SU-DHL-6 (cell line): Measurements from ENCODE around the gene TMOD1.

Source experiments
- H2AFZ ChIP-seq: fragments of 200-600 bp; sonication (generic); 2 replicates; pipeline ENCODE4 v1.6.1; 2014; ENCODE audit warnings: low read depth, mild to moderate bottlenecking, moderate library complexity, mixed read lengths, antibody characterized with exemption, low read length; ENCODE audit not compliant: severe bottlenecking
- H3F3A ChIP-seq: fragments of 200-600 bp; shearing (Covaris generic); 2 replicates; pipeline ENCODE4 v1.6.0; 2016; ENCODE audit warnings: antibody characterized with exemption, mild to moderate bottlenecking; ENCODE audit not compliant: insufficient read depth
- H3K27ac ChIP-seq: fragments of 200-600 bp; sonication (generic); 2 replicates; pipeline ENCODE4 v1.5.1; 2016; ENCODE audit warnings: low read depth, mild to moderate bottlenecking, low read length, moderate library complexity, mixed read lengths
- H3K27me3 ChIP-seq: fragments of 200-600 bp; sonication (generic), shearing (Covaris generic); 2 replicates; pipeline ENCODE4 v1.6.0; 2014; ENCODE audit warnings: mild to moderate bottlenecking, low read length
- H3K36me3 ChIP-seq: fragments of 200-600 bp; sonication (generic); 2 replicates; pipeline ENCODE4 v1.6.1; 2014; ENCODE audit warnings: mild to moderate bottlenecking, low read length, mixed read lengths
- H3K4me2 ChIP-seq: fragments of 300-600, 200-600 bp; shearing (Covaris generic), sonication (generic); 2 replicates; pipeline ENCODE4 v1.6.0; 2014; ENCODE audit warnings: low read length, low read depth, mild to moderate bottlenecking; ENCODE audit not compliant: poor library complexity, severe bottlenecking
- H3K4me3 ChIP-seq: fragments of 200-600 bp; sonication (generic); 2 replicates; pipeline ENCODE4 v1.5.1; 2014; ENCODE audit warnings: antibody characterized with exemption, low read length, mild to moderate bottlenecking, mixed read lengths; ENCODE audit not compliant: insufficient read depth, poor library complexity, severe bottlenecking
- H3K79me2 ChIP-seq: fragments of 200-600 bp; sonication (generic); 2 replicates; pipeline ENCODE4 v1.6.1; 2014; ENCODE audit warnings: mild to moderate bottlenecking, low read length, moderate library complexity; ENCODE audit not compliant: insufficient read depth
- H3K9ac ChIP-seq: fragments of 200-600 bp; sonication (generic); 2 replicates; pipeline ENCODE4 v1.7.0; 2014; ENCODE audit warnings: mild to moderate bottlenecking, low read length
- H3K9me2 ChIP-seq: fragments of 200-600 bp; sonication (generic); replicated peaks from 2 replicates; pipeline ENCODE4 v1.6.1; 2014; ENCODE audit warnings: low read length; ENCODE audit not compliant: insufficient read depth
- H3K9me3 ChIP-seq: fragments of 200-600 bp; sonication (generic); 2 replicates; pipeline ENCODE4 v1.6.1; 2014; ENCODE audit warnings: low read length, mixed read lengths; ENCODE audit not compliant: insufficient read depth
- H4K20me1 ChIP-seq: fragments of 200-600 bp; sonication (generic); 2 replicates; pipeline ENCODE4 v1.6.1; 2014; ENCODE audit warnings: low read depth, mild to moderate bottlenecking, antibody characterized with exemption, low read length, moderate library complexity, mixed read lengths
- EZH2phosphoT487 ChIP-seq: fragments of 200-600 bp; sonication (generic), shearing (Covaris generic); conservative IDR thresholded peaks from 2 replicates; pipeline ENCODE4 v1.6.1; 2018; ENCODE audit warnings: mild to moderate bottlenecking, antibody characterized with exemption, low read length, moderate library complexity, mixed read lengths
- TF ChIP-seq, protein P1 (sequence below): fragments of 200-600 bp; sonication (generic); IDR thresholded peaks from one replicate; pipeline ENCODE4 v1.5.1; 2017; ENCODE audit warnings: antibody characterized with exemption, mild to moderate bottlenecking, low read length, moderate library complexity; ENCODE audit not compliant: insufficient read depth, poor library complexity, severe bottlenecking

The TMOD1 gene

DNA sequence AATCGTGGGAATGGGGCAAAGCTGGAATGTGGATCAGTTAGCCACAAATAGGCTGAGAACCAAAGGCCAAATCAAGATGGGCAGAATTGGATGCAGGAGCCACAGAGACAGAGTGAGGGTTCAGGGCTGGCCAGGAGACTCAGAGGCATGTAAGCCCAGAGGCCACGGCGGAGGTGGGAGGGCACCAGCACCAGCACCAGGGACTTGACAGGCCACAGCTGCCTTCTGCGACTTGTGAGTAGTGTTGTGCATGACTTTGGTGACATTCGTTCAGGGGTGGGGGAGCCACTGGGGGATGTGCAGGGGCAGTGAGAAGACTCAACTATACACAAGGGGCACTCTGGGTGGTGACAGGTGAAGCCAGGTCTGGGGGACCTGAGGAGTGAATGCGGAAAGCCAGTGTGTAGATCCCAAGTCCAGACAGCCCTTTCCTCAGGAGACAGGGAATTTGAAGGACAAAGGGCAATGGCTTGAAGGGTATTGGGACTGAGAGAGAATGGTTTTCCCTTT lies 53.2 kb downstream of the TMOD1 start:
- Histone ChIP-seq H3F3A (no peaks in the 10 kb centered on the region), H3K9me3 (no peaks in the 10 kb centered on the region), H3K9ac (no peak overlapping the region), H3K4me3 (no peak overlapping the region), H3K79me2 (no peaks in the 10 kb centered on the region), H3K27me3 (no peaks in the 10 kb centered on the region), H3K4me2 (no peak overlapping the region), H3K9me2 (no peaks in the 10 kb centered on the region), H3K36me3 (no peaks in the 10 kb centered on the region), H3K27ac (no peak overlapping the region), H4K20me1 (no peaks in the 10 kb centered on the region), H2AFZ (no peak overlapping the region)
- TF ChIP-seq, protein P1, sequence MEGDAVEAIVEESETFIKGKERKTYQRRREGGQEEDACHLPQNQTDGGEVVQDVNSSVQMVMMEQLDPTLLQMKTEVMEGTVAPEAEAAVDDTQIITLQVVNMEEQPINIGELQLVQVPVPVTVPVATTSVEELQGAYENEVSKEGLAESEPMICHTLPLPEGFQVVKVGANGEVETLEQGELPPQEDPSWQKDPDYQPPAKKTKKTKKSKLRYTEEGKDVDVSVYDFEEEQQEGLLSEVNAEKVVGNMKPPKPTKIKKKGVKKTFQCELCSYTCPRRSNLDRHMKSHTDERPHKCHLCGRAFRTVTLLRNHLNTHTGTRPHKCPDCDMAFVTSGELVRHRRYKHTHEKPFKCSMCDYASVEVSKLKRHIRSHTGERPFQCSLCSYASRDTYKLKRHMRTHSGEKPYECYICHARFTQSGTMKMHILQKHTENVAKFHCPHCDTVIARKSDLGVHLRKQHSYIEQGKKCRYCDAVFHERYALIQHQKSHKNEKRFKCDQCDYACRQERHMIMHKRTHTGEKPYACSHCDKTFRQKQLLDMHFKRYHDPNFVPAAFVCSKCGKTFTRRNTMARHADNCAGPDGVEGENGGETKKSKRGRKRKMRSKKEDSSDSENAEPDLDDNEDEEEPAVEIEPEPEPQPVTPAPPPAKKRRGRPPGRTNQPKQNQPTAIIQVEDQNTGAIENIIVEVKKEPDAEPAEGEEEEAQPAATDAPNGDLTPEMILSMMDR: no peak
- no peak for TF ChIP-seq EZH2phosphoT487

DNA sequence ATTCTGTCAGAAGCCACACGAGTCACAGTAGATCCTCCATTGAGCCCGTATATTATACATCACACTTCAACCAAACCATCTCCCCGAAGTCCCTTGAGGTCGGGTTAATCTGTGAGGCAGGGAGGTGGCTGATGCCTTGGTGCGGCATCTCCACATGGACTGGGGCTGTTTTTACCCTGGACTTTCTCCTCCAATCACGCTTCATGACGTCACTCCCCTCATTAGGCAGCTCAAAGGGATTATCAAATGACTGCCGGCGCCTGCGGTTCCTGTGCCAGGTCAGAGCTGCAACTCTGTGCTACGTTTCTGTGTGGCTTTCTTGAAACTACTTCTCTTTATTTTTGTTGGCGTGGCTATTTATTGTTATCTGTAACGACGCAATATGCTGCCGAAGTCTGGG lies 53.7 kb downstream of the TMOD1 start:
- Histone ChIP-seq H3K9ac (no peak overlapping the region), H3K9me2 (no peaks in the 10 kb centered on the region), H3K27me3 (no peaks in the 10 kb centered on the region), H4K20me1 (no peaks in the 10 kb centered on the region), H3K36me3 (no peaks in the 10 kb centered on the region), H3K27ac (no peak overlapping the region), H3K4me3 (no peak overlapping the region), H3K9me3 (no peaks in the 10 kb centered on the region), H3K79me2 (no peaks in the 10 kb centered on the region), H3F3A (no peaks in the 10 kb centered on the region), H2AFZ (no peak overlapping the region), H3K4me2 (no peak overlapping the region)
- no peak for TF ChIP-seq EZH2phosphoT487
- TF ChIP-seq, protein P1: no peak

DNA sequence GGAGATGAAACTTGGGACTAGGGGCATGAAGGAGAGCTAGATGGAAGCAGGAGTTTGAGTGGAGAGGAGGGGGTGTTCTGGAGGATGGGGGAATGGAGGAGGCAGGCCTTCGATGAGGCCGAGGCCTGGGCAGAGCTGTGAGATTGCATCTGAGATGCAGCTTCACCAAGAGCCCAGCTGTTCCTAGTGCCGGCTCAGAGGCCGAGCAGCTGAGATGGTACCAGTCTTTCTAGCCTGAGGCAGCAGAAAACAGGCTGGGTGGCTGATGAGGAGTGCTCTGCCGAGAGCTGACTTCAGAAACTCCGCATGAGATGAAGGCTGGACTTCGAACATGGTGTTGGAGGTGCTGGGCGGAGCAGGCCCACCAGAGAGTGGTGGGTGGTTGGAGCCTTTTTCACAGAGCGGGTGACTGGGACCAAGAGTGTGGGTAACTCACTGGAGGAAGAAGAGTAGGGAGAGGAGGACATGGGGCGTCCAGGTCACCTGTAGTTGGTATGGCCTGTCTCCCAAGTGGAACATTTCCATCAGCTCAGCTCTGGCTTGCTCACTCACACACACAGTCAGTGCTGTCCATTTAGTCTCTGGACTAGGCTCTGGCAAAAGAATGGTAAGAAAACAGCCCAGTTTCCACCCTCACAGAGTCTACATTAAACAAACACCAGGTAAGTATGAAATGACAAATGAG lies 54.7 kb downstream of the TMOD1 start:
- Histone ChIP-seq H3F3A (no peaks in the 10 kb centered on the region), H2AFZ (no peak overlapping the region), H3K36me3 (no peaks in the 10 kb centered on the region), H4K20me1 (no peaks in the 10 kb centered on the region), H3K27ac (no peak overlapping the region), H3K9ac (no peak overlapping the region), H3K9me3 (no peaks in the 10 kb centered on the region), H3K79me2 (no peaks in the 10 kb centered on the region), H3K27me3 (no peaks in the 10 kb centered on the region), H3K4me3 (no peak overlapping the region), H3K4me2 (no peak overlapping the region), H3K9me2 (no peaks in the 10 kb centered on the region)
- no peak for TF ChIP-seq EZH2phosphoT487
- TF ChIP-seq, protein P1: no peak
